Right lobe of liver (tissue), 6 donors: ENCODE measurements around the gene WNK2. TPM values are rescaled to one million over a fixed set of nuclear protein-coding genes. Genes with fewer than 3 reads are reported as not detected.

ENCODE experiments used
- ATAC-seq, 4 donors: fragments of 200-7000 bp; cut with Tn5 transposase; one replicate each; pipeline ENCODE4 v1.9.1; 2020; ENCODE audit warnings: mild to moderate bottlenecking in 4 of 4, moderate library complexity in 4 of 4
- DNase-seq, 3 donors: peaks; one replicate each; pipeline ENCODE4 v3.0.0-alpha.2; 2020
- H3K27ac ChIP-seq, 3 donors: fragments of 200-600 bp; one replicate each; pipeline ENCODE4 v1.8.0; 2022
- H3K27me3 ChIP-seq, 2 donors: fragments of 200-600 bp; one replicate each; pipeline ENCODE4 v1.8.0; 2022
- H3K36me3 ChIP-seq, 4 donors: fragments of 200-600 bp; sonication (generic) in 1 of 4; one replicate each; pipeline versions ENCODE4 v1.5.1 to v1.8.0; 2017 to 2022; ENCODE audit warnings: control low read depth in 1 of 4
- H3K4me1 ChIP-seq, 4 donors: fragments of 200-600 bp; sonication (generic) in 1 of 4; one replicate each; pipeline versions ENCODE4 v1.5.1 to v1.8.0; 2017 to 2022; ENCODE audit warnings: control low read depth in 1 of 4
- H3K4me3 ChIP-seq, 3 donors: fragments of 200-600 bp; one replicate each; pipeline ENCODE4 v1.8.0; 2022
- H3K9me3 ChIP-seq, 4 donors: fragments of 200-600 bp; sonication (generic) in 1 of 4; one replicate each; pipeline versions ENCODE4 v1.5.1 to v1.8.0; 2017 to 2022; ENCODE audit warnings: control low read depth in 1 of 4
- POLR2A ChIP-seq: fragments of 450-650 bp; IDR thresholded peaks from one replicate; pipeline ENCODE4 v1.6.1; 2017; ENCODE audit warnings: antibody characterized with exemption, mild to moderate bottlenecking
- WGBS: methylation state at CpG from one replicate; pipeline ENCODE4 v1.1.6; 2018; ENCODE audit warnings: low coverage, low lambda C conversion rate; ENCODE audit not compliant: insufficient coverage; ENCODE audit errors: missing lambda C conversion rate; 5-methylcytosine and 5-hydroxymethylcytosine counted together
- intact Hi-C, 2 donors: fragments of 100-400 bp; cut with DNase I; formaldehyde crosslinking; loops; one replicate each; pipeline versions ENCODE4 v1.11.2 to v1.14.1; 2022
- total RNA-seq, 6 experiments: library from RNA; depleted of rRNA in 2 of 6; stranded (reverse); fragments of >200 nt in 2 of 6; fragmentation: NEBNext Ultra II Directional in 3 of 6; extraction: Animal tissue kit (Norgen Biotek cat#: 25700) in 3 of 6; gene quantifications; one replicate each; pipeline versions ENCODE4 v1.1.0 to v1.2.4, GENCODE V29; 2016 to 2023
- TF ChIP-seq, protein P1 (sequence below), 4 donors: fragments of 200-600 bp in 3 of 4; fragments of 450-650 bp in 1 of 4; IDR thresholded peaks; one replicate each; pipeline versions ENCODE4 v1.5.1 to v1.8.0; 2016 to 2022; ENCODE audit warnings: antibody characterized with exemption in 4 of 4, mild to moderate bottlenecking in 2 of 4
- donor health status: DM: no; HTN: yes; CAD: no.
- donor health status: DM: no; HTN: no; CAD: no.
- donor health status: DM: no; HTN: no; CAD: no.
- donor health status: DM: no; HTN: yes; CAD: no.
- donor health status: DM: no; HTN: yes; CAD: no.

The WNK2 gene
- total RNA-seq, 6 experiments from 2014 or later: 0.43 to 3.6 (median 1.3) TPM

- Histone ChIP-seq H3K27ac (no peak overlapping the region), H3K9me3 (no peaks in the 10 kb centered on the region), H3K4me1 (peaks cover 0 to 12% (median 0%) of the 10 kb centered on the region in 4 donors), H3K27me3 (peaks cover 0 to 13% of the 10 kb centered on the region in 2 donors), H3K4me3 (no peak overlapping the region), H3K36me3 (no peaks in the 10 kb centered on the region)
- WGBS: 100% methylated on average over 1 of the region's 16 CpGs
- intact Hi-C loops: no loop called here
- TF ChIP-seq POLR2A: no peak
- TF ChIP-seq, protein P1, sequence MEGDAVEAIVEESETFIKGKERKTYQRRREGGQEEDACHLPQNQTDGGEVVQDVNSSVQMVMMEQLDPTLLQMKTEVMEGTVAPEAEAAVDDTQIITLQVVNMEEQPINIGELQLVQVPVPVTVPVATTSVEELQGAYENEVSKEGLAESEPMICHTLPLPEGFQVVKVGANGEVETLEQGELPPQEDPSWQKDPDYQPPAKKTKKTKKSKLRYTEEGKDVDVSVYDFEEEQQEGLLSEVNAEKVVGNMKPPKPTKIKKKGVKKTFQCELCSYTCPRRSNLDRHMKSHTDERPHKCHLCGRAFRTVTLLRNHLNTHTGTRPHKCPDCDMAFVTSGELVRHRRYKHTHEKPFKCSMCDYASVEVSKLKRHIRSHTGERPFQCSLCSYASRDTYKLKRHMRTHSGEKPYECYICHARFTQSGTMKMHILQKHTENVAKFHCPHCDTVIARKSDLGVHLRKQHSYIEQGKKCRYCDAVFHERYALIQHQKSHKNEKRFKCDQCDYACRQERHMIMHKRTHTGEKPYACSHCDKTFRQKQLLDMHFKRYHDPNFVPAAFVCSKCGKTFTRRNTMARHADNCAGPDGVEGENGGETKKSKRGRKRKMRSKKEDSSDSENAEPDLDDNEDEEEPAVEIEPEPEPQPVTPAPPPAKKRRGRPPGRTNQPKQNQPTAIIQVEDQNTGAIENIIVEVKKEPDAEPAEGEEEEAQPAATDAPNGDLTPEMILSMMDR (IDR thresholded peaks at IDR 0.05): no peak
- DNase-seq: no peak
- ATAC-seq: no peak
These were observed 2.4 kb downstream of the WNK2 start for GRCh38 chr9:93186215-93186945.

DNA sequence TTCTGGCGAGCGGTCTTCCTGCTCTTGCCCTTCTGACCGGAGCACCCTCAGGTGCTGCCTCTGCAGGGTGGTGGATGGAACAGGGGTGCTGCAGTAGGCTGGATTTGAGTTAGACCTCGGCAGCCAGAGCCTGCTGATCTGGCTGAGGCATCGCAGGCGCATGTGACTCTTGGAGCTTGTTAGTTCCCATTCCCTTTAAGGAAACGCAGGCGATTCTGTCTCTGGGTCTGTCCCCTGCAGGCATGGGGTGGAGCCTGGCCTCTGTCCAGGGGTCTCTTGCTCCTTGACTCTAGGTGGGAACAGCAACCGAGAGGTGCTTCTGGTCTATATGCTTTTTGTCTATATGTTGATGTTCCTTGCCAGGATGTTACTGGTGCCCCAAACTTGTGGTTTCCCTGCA, 3.1 kb downstream of the WNK2 start:
- no peak for TF ChIP-seq POLR2A
- TF ChIP-seq, protein P1 (IDR thresholded peaks at IDR 0.05): no peak
- H3K9me3 ChIP-seq: no peaks in the 10 kb centered on the region
- peaks cover 0 to 13% of the 10 kb centered on the region in 2 donors for H3K27me3 ChIP-seq
- no peak overlapping the region for H3K4me3 ChIP-seq
- peaks cover 0 to 12% (median 0%) of the 10 kb centered on the region in 4 donors for H3K4me1 ChIP-seq
- peak in 1 of 3 donors; percentile 16 for DNase-seq
- intact Hi-C loops: no loop called here
- ATAC-seq: peak in 1 of 4 donors; percentile 7
- H3K36me3 ChIP-seq: no peaks in the 10 kb centered on the region
- WGBS: 67% methylated on average over 4 of the region's 9 CpGs
- H3K27ac ChIP-seq: no peak overlapping the region

DNA sequence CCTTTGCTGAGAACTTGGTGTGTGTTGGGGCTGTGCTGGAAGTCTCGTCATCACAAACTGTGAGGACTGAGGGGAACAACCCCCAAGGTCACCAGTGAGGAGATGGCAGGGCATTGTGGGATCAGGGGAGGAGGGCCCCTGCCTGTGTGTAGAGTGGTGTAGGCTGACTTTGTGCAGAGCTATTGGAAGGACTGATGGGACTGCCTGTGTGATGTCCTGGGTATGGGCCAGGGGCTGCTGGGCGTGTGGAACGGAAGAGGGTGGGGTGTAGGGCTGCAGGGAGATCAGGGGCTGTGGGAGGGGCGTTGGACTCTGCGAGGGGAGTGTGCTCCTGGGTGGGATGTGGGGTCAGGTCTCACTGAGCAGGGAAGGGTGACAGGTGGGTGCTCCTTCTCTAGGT, 3.6 kb downstream of the WNK2 start:
- 77% methylated on average over 2 of the region's 5 CpGs for WGBS
- H3K27ac ChIP-seq: no peak overlapping the region
- ATAC-seq: no peak

GRCh38 chr9:93188426-93189368, 4.8 kb downstream of the WNK2 start:
- peak in 2 of 3 donors; percentile 10 to 15 for DNase-seq
- Histone ChIP-seq H3K36me3 (no peaks in the 10 kb centered on the region), H3K4me1 (peaks cover 0 to 8% (median 0%) of the 10 kb centered on the region in 4 donors), H3K27ac (no peak overlapping the region), H3K9me3 (no peaks in the 10 kb centered on the region), H3K4me3 (no peak overlapping the region), H3K27me3 (peaks cover 0 to 7% of the 10 kb centered on the region in 2 donors)
- TF ChIP-seq POLR2A: no peak
- peak in 2 of 4 donors; percentile 5 to 18 for ATAC-seq
- intact Hi-C loops: no loop called here
- WGBS: 70% methylated on average over 12 of the region's 14 CpGs

More for the DNA sequence above, 3.6 kb downstream of the WNK2 start:
- peaks cover 0 to 12% (median 0%) of the 10 kb centered on the region in 4 donors for H3K4me1 ChIP-seq
- intact Hi-C loops: no loop called here
- TF ChIP-seq, protein P1 (IDR thresholded peaks at IDR 0.05): no peak
- TF ChIP-seq POLR2A: no peak
- peak in 1 of 3 donors; percentile 10 for DNase-seq
- no peak overlapping the region for H3K4me3 ChIP-seq
- no peaks in the 10 kb centered on the region for H3K36me3 ChIP-seq
- H3K9me3 ChIP-seq: no peaks in the 10 kb centered on the region
- peaks cover 0 to 13% of the 10 kb centered on the region in 2 donors for H3K27me3 ChIP-seq
